NCI-H774 (cell line): ENCODE results near the gene DENND2A.

Experiments
- DNase-seq: peaks from one replicate; lab custom pipeline; 2025; lab: John Stamatoyannopoulos, UW

DENND2A gene

DNA sequence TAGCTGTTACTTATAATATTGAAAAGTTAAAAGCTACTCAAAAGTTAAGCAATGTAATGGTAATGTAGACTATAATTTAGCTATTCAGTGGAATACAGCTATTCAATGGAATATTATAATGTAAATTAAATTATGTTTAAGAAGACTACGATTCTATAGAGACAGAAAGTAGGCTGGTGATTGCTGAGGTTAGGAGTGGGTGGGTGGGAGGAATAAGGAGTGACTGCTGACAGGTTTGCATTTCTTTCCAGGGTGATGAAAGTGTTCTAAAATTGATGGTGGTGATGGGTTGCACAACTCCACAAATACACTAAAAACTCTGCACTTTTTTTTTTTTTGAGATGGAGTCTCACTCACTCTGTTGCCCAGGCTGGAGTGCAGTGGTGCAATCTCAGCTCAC lies 21.4 kb downstream of the DENND2A start:
- DNase-seq = no peak

GRCh38 chr7:140618306-140618705 lies 22.3 kb downstream of the DENND2A start:
- DNase-seq = no peak

DNA sequence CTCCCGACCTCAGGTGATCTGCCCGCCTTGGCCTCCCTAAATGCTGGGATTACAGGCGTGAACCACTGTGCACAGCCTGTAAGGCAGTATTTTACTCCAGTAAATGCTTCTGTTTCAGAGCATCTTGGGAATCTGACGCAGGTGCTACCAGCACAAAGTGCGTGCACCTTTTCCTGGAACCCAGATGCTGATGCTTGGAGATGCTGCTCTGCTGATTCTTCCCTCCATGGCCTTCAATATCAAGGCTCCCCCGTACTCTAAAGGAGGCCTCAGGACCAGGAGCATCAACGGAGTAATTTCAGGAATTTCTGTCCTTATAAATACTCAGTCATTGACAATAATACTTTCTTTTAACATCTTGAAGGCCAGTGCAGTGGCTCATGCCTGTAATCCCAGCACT lies 23.5 kb downstream of the DENND2A start:
- no peak for DNase-seq

DNA sequence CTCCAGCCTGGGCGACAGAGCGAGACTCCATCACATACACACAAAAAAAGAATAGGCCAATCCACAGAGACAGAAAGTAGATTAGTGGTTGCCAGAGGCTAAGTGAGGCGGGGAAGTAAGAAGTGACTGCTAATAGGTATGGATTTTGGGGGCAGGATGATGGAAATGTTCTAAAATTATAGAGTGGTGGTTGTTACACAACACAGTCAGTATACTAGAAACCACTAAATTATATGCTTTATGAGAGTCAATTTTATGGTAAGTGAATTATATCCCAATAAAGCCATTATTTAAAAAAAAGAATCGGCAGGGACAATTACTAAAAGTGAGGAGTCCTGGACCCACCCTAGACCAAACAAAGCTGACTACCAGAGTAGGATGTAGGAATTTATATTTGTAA lies 24.3 kb downstream of the DENND2A start:
- no peak for DNase-seq

DNA sequence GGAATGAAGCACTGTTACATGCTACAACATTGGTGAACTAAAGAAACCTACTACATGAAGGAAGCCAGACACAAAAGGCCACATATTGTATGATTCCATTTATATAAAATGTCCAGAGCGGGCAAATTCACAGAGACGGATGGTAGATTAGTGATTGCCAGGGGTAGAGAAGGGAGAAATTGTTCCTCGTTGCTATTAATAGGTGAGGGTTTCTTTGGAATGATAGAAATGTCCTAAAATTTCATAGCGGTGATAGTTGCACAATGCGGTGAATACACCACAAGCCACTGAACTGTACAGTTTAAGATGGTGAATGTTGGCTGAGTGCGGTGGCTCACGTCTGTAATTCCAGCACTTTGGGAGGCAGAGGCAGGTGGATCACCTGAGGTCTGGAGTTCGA lies 29.0 kb downstream of the DENND2A start:
- DNase-seq = no peak

DNA sequence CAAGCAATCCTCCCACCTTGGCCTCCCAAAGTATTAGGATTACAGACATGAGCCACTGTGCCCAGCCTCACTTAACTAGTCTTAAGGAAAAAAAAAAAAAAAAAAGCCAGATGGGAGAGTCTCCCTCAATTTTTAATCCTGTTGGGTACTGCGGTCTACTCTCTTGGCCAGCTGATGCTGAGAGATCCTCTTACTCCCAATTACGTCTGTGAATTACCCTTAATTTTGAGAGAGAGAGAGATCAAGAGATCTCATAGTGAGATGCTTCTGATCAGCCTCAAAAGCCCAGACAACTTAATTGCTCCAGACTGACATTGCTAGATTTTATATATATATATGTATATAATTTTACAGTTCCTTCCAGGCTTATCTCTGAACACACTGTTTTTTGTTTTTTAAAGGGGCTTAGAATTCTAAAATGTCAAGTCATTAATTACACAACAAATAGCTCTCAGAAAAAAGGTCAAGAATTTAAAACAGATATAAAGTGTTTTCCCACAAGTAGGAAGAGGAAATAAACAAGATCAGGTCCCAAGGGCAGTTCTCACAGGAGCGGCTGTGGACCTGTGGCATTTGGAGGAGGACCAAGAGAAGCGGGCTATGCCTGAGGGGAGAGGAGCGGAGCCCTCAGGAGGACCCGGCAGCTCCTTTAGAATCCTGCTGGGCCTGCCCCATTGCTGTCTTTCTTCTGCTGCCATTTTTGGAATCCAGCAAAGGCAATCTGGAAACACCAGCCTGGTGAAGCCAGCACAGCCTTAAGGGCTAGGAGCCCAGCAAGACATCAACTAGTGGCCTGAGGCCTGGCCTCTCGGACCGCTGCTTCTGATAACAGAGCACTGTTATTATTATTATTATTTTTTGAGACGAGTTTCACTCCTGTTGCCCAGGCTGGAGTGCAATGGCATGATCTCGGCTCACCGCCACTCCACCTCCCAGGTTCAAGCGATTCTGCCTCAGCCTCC lies 30.1 kb downstream of the DENND2A start:
- no peak for DNase-seq

DNA sequence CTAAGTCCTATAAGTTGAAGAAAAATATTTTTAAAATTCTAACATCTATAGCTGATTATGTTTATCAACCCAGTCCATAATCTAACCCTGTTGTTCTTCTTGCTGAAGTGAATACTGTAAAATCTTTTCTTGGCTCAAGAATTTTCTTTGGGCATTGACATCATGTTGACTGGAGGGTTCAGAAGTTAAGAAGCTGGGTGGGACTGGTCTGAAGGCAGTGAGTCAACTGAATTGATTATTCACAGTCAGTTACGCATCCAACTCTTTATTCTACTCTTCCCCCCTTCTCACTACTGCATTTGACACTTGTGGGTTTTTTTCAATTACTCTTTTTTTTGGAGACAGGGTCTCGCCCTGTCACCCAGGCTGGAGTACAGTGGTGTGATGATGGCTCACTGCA lies 31.0 kb downstream of the DENND2A start:
- no peak for DNase-seq

GRCh38 chr7:140607441-140607989 lies 33.1 kb downstream of the DENND2A start:
- DNase-seq = no peak

- DNase-seq = no peak
These were observed 35.3 kb downstream of the DENND2A start for GRCh38 chr7:140605337-140605736.

DNA sequence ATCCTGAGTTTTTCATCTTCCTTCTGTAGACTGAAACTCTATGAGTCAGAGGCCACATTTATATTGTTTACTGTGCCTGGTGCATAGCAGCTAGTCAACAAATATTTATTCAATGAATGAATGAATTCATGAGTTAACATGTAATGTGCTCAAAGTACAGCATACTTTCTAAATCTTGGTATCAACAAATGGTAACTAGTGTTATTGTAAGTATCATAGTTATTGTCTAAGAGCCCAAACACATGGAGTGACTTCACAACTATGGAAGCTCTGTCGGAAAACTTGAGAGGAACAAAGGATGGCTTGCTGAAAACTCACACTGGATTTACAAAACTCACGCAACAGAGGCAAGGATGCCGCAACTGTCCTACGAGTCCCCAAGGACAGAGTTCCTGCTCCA lies 35.9 kb downstream of the DENND2A start:
- no peak for DNase-seq

DNA sequence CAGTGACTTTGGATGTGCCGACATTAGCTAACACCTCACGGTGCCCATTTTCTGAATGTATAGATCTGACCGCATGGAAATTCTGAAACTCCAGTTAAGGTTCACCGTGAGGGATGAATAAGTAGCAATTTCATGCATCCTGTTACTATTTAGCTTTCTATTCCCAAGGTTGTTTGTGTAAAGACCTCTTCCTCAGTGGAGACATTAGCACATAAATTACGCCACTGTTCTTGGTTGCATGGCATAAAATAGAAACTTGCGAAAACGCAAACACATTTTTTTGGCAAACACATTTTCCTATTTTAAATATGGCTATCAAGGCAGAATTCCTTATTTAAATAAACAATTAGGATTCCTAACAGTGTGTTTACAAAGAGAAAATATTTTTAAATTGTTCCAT lies 36.5 kb downstream of the DENND2A start:
- no peak for DNase-seq

DNA sequence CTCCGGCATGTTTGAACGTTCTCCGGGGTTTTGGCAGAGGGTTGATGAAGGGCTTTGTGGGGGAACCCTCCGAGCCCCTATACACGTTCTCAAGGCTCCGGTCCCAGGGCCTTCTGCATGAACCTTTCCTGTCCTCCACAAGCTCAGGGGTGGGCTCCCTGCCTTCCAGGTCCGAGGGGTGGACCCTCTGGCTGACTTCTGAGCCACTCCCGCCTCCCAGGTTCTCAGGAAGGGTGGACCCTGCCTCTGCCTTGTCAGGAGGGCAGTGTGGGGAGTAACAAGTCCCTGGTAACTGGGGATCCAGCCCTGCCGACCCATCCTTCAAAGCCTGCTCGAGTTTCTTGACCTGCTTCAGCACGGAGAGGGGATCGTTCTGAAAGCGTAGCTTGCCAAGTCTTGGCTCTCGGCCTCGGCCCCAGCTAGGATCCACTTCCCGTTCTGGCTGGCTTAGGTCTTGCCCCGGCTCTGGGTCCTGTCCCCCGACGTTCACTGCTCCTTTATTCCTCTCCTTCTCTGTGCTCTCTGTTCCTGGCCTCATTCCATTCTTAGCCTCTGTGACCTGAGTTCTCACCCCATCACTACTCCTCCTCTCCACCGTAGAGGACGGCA lies 38.9 kb downstream of the DENND2A start:
- DNase-seq = no peak

- no peak for DNase-seq
These were observed 40.3 kb downstream of the DENND2A start for GRCh38 chr7:140600341-140600740.

GRCh38 chr7:140597428-140597949 lies 43.1 kb downstream of the DENND2A start:
- no peak for DNase-seq

DNA sequence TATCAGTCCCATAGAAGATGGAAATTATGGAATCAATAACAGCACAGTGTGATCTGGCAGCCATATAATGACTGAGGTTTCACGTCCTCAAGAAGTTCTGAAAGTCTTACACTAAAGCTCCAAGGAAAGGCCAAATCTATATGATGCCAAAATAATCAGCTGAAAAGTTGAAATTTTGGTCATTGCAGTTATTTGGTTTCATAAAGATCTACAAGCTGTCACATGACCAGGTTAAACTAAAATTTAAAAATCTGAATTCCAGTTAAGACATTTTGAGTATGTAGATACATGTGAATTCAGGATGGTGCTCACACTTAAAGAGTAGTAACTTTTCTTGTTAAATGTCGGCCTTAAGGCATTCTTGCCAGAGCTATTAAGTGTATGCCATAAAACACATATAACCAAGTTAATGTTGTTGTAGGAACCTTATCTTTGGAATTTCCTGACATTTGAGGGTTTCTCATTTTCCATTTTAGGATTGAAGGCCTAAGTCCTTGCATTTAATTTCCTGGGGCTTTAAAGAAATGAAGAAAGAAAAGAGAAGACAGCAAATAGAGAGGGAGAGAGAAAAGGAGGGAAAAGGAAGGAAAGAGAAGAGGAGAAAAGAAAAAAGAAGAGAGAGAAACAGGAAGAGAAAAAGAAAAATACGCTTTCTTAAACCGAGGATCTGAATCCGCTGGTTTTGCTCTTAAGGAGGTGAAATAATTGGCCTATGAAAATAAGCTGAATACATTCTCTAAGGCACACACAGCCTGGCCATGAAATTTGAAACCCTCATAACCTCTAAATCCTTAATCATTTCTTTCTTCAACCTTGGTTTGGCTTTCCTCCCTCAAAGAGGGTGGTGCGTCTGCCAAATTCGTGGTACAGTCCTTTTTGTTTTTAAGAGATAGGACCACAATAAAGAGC lies 43.8 kb downstream of the DENND2A start:
- DNase-seq = no peak

DNA sequence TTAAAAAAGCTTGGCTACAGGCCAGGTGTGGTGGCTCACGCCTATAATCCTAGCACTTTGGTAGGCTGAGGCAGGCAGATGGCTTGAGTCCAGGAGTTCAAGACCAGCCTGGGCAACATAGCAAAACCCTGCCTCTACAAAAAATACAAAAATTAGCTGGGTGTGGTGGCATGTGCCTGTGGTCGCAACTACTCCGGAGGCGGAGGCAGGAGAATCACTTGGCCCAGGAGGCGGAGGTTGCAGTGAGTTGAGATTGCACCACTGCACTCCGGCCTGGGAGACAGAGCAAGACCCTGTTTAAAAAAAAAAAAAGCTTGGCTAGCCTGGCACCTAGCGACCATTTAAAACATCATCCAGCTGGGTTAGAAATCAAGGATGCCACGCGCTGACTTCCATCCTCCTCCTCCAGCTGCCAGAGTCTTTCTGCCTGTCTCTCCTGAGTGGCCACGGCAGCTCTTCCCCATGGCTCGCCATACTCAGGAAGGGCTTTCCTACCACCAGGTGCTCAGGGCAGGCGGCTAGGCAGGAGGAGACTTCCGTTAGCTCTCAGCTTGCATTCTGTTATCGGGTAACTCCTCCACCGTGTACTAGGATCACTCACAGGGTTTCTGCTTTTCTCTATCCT lies 45.0 kb downstream of the DENND2A start:
- DNase-seq = no peak

DNA sequence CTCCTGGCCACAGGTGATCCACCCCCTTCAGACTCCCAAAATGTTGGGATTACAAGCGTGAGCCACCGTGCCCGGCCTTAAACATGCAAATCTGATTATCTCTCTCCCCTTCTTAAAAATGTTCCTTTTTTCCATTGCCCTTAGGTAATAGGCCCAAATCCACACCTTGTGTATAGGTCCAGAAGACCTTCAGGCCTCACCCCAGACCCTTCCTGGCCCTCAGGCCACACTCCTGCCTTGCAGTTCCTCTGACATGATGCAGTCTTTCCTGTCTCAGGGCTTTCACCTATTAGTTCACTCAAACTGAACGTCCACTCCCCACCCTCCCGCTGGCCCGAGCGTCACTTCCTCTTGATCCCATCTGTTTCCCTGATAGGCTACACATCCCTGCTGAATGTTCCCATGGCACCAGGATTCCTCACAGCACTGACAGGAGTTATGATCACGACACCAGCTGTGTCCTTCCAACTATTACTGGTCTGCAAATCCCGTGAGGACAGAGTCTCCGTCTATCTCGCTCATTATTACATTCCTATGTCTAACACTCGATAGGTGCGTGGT lies 46.4 kb downstream of the DENND2A start:
- DNase-seq = no peak

GRCh38 chr7:140593672-140593982 lies 47.0 kb downstream of the DENND2A start:
- DNase-seq = no peak

DNA sequence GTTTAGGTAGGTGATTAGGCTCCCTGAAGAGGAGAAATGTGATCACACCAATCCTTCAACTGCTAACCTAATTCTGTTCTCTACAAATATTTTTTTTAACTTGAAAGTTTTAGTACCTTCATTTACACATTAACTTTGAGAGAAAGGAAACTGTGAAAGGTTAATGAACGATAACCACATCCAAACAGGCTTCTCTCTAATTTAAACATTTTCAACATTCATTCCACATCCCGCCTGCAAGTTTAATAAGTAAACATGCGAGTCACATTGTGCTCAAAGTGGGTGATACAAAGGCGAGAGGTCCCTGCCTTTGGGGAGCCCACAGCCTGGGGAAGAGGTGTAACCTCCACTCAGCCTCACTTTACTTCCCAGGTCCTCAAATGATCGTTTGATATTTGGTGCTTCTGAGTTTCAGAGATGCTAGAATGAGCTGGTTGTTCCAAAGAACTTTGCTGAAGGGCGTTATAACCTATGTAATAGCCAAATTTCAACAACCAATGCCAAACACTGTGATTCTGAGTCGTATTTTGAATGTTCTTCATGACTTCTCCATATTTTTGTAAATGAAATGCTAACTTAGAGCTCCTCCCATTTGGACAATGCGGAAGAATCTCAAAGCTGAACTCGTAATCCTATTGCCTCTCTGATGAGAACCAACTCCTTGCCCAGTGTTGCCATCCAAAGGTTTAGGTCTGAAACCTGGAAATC lies 47.5 kb downstream of the DENND2A start:
- DNase-seq = no peak

DNA sequence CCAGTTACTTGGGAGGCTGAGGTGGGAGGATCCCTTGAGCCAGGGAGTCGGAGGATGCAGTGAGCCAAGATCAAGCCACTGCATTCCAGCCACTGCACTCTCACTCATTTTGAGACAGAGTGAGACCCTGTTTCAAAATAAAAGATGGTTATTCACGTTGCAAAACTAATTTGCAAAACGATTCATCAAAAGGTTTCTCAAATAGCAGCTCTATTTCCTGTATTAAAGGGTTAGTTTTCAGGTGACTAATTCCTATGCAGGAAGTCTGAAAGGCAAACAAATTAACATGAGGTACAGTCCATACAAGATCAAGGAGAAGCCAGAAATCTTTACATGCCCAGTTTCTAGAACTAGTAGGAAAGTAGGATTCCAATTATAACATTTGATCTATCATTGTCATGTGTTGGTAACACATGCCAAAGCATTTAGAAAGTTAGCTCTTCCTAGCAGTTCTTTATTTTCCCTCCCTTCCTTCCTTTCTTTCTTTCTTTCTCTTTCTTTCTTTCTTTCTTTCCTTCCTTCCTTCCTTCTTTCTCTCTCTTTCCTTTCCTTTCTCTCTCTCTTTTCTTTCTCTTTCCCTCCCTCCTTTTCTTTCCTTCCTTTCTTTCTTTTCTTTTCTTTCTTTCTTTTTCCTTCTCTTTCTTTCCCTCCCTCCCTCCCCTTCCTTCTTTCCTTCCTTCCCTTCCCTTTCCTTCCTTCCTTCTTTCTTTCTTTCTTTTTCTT lies 49.3 kb downstream of the DENND2A start:
- no peak for DNase-seq
